GM21515 (cell line): Measurements from ENCODE around the gene AP3D1.
A peak's percentile ranks its signal among the peaks of the same experiment; 100 is the strongest.
"Not testable (repeated sequence)": the region's sequence is repeated elsewhere in the genome, so short reads cannot be mapped to it uniquely, and the experiment has no call there.

ENCODE experiments used
- ATAC-seq: cut with Tn5 transposase; IDR thresholded peaks from one replicate; pipeline ENCODE4 v1.9.1; 2021; ENCODE audit not compliant: unreplicated experiment

The AP3D1 gene

GRCh38 chr19:2091926-2092525 is 59.3 kb downstream of the AP3D1 start:
- ATAC-seq, result not testable (repeated sequence)

DNA sequence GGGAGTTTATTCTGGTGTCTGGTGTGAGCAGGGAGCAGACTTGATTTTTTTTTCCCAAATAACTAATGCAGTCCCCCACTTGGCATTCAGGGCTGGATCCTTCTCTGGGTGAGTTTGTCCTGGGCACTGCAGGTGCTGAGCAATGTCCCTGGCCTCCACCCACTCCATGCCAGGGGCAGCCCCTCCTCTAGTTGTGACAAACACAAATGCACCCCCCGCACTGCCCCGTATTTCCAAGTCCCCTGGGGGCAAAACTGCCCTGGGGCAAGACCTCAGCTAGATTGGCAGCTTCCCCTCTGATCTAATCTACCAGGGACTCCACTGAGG is 61.7 kb downstream of the AP3D1 start:
- no peak for ATAC-seq

DNA sequence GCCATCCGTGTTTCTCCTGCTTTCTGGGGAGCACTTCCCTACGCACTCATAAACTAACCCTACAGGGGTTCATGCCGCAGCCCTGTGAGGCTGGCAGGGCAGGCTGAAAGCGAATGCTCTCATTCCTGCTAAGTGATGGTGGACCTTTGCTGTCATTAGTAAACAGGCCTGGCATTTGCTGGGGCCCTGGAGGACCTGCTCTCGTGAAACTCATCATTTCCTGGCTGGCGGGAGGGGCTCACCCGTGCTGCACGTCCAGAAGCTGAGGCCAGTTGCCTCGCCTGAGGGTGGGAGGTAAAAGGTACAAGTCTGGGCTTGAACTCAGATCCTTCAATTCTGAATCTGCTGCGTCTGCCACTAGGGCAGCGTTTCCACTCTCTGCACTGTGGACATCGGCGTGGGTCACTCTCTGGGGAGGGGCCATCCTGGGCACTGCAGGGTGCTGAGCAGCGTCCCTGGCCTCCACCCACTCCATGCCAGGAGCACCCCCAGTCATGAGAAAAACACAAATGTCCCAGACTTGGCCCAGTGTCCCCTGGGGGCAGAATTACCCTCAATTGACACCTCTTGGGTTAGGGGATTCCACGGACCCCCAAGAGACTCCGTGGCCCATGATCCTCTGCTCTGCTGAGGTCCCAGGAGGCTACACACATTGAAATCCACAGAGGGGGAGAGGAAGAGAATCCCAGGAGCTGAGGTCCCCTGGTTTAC is 62.2 kb downstream of the AP3D1 start:
- ATAC-seq, result no peak

GRCh38 chr19:2087621-2088100 is 63.7 kb downstream of the AP3D1 start:
- ATAC-seq, result no peak

DNA sequence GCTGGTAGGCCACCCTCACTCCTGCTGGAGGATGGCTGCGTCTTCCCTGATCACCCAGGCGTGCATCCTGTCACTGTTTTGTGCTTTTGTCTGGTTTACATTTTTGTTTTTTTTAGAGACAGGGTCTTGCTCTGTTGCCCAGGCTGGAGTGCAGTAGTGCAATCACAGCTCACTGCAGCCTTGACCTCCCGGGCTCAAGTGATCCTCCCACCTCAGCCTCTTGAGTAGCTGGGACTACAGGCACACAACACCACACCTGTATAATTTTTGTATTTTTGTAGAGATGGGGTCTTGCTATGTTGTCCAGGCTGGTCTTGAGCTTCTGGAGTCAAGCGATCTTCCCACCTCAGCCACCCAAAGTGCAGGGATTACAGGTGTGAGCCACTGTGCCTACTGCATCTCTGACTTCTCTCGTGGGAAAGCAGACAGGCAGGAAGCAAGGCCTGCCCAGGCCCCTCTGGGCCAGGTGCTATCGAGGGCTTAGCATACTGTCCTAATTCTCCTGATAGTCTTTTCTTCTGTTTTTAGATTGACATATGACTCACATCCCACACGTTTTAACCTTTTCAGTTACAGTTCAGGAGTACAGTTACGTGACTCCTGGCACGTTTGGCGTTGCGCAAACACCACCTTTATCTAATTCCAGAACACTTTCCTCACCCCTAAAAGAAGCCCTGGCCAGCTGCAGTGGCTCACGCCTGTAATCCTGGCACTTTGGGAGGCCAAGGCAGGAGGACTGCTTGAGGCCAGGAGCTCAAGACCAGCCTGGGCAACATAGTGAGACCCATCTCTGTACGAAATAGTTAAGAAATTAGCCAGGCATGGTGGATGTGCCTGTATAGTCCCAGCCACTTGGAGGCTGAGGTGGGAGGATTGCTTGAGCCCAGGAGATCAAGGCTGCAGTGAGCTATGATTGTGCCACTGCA is 64.4 kb downstream of the AP3D1 start:
- not testable (repeated sequence) for ATAC-seq

DNA sequence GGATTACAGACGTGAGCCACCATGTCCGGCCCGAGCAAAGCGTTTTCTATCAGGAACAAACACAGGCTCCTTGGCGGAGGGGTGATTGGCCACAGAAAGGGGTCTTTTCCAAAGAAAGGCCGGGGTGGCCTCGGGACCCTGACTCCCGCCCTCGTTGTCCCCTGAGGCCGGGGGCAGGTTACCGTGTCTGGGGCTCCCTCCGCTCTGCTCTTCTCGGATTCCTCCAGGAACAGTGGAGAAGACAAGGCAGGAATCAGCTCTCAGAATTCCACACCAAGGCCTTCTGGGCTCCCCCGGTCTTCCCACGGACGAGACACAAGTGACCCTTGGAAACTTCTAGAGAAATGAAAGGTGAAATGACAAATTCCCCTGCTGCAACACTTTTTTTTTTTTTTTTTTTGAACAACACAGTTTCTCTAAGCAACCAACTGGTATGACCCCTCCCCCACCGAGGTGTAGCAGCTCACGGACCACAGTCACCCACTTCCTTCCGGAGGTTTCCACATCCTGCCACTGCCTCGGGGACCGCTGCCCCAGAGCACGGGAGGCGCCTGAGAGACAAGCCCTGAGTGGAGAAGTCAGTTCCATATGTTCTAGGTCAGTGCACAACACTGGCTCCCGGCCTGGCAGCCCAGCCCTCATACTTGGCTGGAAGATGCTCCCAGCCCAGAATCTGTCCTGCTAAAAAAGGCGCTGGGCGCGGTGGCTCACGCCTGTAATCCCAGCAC is 66.2 kb downstream of the AP3D1 start:
- ATAC-seq, result peak; percentile 39

- ATAC-seq, result no peak
Measured at GRCh38 chr19:2083174-2083854, 68.1 kb downstream of the AP3D1 start.

DNA sequence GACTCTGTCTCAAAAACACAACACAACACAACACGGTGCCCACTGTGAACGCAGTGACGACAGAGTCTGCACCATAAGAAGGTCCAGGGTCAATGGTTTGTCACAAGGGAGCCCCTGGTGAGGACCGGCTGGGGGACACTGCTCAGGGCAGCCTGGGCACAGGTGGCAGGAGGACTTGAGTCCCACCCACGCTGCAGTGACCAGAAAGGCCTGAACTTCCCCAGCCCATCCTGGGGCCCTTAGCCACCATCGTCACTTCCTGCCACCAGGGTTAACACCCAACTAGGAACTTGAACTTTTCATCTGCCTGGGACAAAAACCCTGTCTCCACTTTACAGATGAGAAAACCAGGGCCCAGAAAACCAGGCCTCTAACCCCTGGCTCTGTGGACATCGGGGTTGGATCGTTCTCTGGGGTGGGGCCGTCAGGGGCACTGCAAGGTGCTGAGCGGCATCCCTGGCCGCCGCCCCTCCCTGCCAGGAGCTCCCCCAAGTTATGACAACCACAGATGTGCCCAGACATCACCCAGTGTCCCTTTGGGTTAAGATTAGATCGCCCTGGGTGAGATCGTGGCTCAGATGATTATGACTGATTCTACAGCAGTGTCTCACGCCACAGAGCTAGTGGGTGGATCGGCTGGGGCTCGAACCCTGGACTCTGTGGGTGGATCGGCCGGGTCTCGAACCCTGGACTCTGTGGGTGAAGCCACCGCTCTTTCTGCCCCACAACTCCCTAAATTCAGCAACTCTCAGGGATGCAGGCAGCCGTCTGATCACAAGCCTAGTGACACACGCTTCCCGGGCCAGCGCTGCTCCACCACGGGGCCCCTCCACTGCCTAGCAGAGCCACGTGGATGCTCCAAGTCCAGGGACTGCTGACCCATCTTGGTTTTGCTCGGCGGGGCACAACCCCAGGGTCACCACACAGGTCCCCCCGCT is 69.2 kb downstream of the AP3D1 start:
- no peak for ATAC-seq

DNA sequence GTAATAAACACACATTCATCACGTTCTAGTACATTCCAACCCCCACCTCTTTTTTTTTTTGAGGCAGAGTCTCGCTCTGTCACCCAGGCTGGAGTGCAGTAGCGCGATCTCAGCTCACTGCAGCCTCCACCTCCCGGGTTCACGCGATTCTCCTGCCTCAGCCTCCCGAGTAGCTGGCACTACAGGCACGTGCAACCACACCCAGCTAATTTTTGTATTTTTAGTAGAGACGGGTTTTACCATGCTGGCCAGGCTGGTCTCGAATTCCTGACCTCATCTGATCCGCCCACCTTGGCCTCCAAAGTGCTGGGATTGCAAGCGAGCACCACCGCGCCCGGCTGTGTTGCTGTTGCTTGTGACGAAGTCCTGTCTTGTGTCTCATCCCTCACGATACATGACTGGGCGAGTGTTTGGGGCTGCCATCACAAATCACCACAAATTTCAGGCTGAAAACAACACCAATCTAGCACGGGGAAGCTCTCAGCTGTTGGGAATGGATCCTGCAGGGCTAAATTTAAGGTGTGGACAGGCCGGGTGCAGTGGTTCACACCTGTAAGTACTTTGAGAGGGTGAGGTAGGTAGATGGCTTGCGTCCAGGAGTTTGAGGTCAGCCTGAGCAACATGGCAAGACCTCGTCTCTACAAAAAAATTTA is 70.9 kb downstream of the AP3D1 start:
- no peak for ATAC-seq

- no peak for ATAC-seq
Measured at GRCh38 chr19:2079865-2080301, 71.5 kb downstream of the AP3D1 start.

GRCh38 chr19:2079076-2079864 is 72.1 kb downstream of the AP3D1 start:
- ATAC-seq, result no peak

- ATAC-seq, result no peak
Measured at GRCh38 chr19:2077833-2078619, 73.3 kb downstream of the AP3D1 start.

DNA sequence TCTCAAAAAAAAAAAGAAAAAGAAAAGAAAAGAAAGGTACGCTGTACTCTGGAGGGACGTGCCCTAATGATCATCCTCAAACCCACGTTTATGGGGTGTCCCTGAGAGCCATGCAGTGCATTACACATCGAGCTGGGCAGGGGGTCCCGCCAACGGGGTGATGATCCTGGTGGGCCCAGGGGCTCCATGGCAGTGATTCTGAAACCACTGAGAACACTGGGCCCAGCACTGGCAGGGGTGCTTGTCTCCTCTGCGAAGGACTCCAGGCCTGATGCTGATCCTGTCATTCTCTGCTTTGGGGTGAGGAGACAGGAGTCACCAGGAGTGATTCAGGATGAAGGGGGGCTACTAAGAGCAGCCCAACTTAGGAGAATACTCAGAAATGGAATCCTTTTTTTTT is 74.0 kb downstream of the AP3D1 start:
- no peak for ATAC-seq

GRCh38 chr19:2076526-2076944 is 74.8 kb downstream of the AP3D1 start:
- no peak for ATAC-seq

GRCh38 chr19:2072757-2073551 is 78.4 kb downstream of the AP3D1 start:
- ATAC-seq, result no peak

DNA sequence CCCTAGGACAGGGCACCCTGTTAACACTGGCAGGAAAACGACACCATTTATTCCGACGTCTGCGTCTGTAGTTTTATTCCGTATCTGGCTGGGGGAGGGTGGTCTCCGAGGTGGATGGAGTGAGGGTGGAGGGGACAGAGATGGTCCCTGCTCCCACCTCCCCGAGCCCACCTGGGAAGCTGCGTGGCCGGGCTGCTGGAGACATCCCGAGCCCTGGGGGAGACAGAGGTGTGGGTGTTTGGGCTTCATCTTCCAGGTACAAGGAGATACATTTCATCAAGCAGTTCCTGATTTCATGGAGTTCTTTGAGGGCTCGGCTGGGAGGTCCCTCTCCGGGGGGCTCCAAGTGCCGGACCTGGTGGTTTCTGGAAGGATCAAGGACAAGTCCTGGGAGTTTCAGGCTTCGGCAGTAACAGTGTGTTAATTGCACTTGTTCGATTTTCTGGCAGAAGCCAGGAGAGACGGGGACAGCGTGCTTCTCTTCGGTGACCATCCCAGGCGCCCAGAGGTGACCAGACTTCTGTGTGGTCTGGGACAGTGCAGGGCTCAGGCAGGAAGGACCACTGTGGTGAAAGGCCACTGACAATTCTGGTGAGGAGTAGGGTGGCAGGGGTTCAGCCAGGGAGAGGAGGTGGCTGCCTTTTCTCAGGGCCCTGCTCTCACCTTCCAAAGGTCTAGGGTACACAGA is 80.2 kb downstream of the AP3D1 start:
- ATAC-seq, result no peak
